Gastroesophageal sphincter (tissue), 4 donors: ENCODE measurements around the gene MTSS2. TPM values are rescaled to one million over a fixed set of nuclear protein-coding genes. Genes with fewer than 3 reads are reported as not detected.

Source experiments
- ATAC-seq: fragments of 150-250 bp; one replicate; pipeline ENCODE4 v1.9.1; 2016; ENCODE audit warnings: mild to moderate bottlenecking, moderate library complexity
- H3K27ac ChIP-seq, 4 donors: fragments of 200-600 bp; sonication (generic) in 3 of 4; 1 replicate in 3 of 4; 2 replicates in 1 of 4; pipeline ENCODE4 v1.5.1; 2016 to 2019
- H3K27me3 ChIP-seq: fragments of 200-600 bp; sonication (generic); one replicate; pipeline ENCODE4 v1.5.1; 2019
- H3K36me3 ChIP-seq, 2 donors: fragments of 200-600 bp; sonication (generic); one replicate each; pipeline ENCODE4 v1.5.1; 2019; ENCODE audit warnings: control low read depth in 1 of 2
- H3K4me1 ChIP-seq, 3 donors: fragments of 200-600 bp; sonication (generic); 1 replicate in 2 of 3; 2 replicates in 1 of 3; pipeline ENCODE4 v1.5.1; 2016 to 2019; ENCODE audit warnings: control low read depth in 2 of 3
- H3K4me3 ChIP-seq, 2 donors: fragments of 200-600 bp; sonication (generic); one replicate each; pipeline ENCODE4 v1.5.1; 2019; ENCODE audit warnings: mild to moderate bottlenecking in 1 of 2, moderate library complexity in 1 of 2
- H3K9me3 ChIP-seq, 3 donors: fragments of 200-600 bp; sonication (generic); one replicate each; pipeline ENCODE4 v1.5.1; 2017 to 2019; ENCODE audit warnings: control low read depth in 2 of 3
- EP300 ChIP-seq: sonication (generic); formaldehyde crosslinking; IDR thresholded peaks from one replicate; pipeline ENCODE4 v1.6.1; 2017; ENCODE audit warnings: antibody characterized with exemption, mild to moderate bottlenecking
- POLR2A ChIP-seq, 2 donors: fragments of 450-650 bp; IDR thresholded peaks; one replicate each; pipeline ENCODE4 v1.6.1; 2017; ENCODE audit warnings: antibody characterized with exemption in 2 of 2, mild to moderate bottlenecking in 2 of 2, moderate library complexity in 1 of 2
- POLR2AphosphoS5 ChIP-seq: sonication (generic); formaldehyde crosslinking; IDR thresholded peaks from one replicate; pipeline ENCODE4 v1.6.1; 2017; ENCODE audit warnings: antibody characterized with exemption
- WGBS, 2 donors: methylation state at CpG; one replicate each; pipeline ENCODE4 v1.1.5; 2018; ENCODE audit warnings: low coverage in 1 of 2; 5-methylcytosine and 5-hydroxymethylcytosine counted together
- total RNA-seq, 4 donors: library from RNA; depleted of rRNA; stranded (reverse); fragments of >200 nt; gene quantifications; one replicate each; pipeline ENCODE4 v1.1.0, GENCODE V29; 2016
- TF ChIP-seq, protein P1 (sequence below), 4 experiments: fragments of 200-600 bp in 2 of 4; fragments of 450-650 bp in 2 of 4; sonication (generic) in 1 of 4; IDR thresholded peaks; one replicate each; pipeline ENCODE4 v1.5.1; 2017 to 2019; ENCODE audit warnings: antibody characterized with exemption in 4 of 4, mild to moderate bottlenecking in 2 of 4, moderate library complexity in 2 of 4

The MTSS2 gene
- total RNA-seq, 4 donors from 2014 or later: 70.9 to 234 (median 85.9) TPM

DNA sequence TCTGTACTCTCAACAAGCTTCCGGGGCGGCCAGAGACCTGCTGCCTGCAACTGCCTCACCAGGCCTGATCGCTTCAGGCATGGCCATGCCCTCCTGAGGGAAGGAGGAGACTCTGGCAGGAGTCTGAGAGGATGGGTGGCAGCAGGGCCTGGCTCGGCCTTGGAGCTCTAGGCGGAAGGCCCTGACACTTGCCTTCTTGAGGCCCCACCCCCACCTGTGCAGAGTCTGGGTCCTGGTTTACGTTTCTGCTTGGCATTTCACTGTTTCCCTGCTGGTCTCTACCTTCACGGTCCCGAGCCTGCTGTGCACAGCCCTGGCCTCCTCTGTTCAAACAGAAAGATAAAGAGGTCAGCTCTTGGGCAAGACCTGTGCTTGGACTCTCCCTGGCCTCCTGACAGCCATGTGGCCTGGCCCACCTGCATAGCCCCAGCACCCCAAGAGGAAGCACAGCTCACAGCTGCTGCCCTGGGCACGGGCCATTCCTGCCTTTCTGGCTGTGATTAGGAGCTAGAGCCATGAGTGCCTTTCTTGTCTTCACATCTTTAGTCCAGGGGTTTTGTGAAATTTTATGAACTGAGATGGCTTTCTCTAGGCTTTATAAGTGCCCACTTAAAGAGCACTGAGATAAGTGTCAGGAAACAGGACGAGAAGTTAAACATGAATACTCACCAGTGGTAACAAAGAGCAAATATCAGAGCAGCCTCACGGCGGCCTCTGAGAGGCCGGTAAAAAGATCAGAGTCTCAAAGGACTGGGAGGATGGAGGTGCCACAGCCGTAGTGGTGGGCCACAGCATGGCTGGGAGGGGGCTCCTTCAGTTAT lies 25.6 kb upstream of the MTSS2 start:
- Histone ChIP-seq H3K27me3 (no peaks in the 10 kb centered on the region), H3K4me3 (no peak overlapping the region), H3K4me1 (peaks cover 12 to 100% (median 45%) of the 10 kb centered on the region in 3 donors), H3K9me3 (no peaks in the 10 kb centered on the region), H3K36me3 (no peaks in the 10 kb centered on the region), H3K27ac (peak overlapping the region in 1 of 4 donors; percentile 89)
- no peak for ATAC-seq
- 84 to 88% methylated on average over 4 to 5 of the region's 14 CpGs for WGBS, 2 donors
- TF ChIP-seq POLR2AphosphoS5 (no peak), EP300 (no peak), POLR2A (IDR thresholded peaks at IDR 0.05) (no peak)
- TF ChIP-seq, protein P1, sequence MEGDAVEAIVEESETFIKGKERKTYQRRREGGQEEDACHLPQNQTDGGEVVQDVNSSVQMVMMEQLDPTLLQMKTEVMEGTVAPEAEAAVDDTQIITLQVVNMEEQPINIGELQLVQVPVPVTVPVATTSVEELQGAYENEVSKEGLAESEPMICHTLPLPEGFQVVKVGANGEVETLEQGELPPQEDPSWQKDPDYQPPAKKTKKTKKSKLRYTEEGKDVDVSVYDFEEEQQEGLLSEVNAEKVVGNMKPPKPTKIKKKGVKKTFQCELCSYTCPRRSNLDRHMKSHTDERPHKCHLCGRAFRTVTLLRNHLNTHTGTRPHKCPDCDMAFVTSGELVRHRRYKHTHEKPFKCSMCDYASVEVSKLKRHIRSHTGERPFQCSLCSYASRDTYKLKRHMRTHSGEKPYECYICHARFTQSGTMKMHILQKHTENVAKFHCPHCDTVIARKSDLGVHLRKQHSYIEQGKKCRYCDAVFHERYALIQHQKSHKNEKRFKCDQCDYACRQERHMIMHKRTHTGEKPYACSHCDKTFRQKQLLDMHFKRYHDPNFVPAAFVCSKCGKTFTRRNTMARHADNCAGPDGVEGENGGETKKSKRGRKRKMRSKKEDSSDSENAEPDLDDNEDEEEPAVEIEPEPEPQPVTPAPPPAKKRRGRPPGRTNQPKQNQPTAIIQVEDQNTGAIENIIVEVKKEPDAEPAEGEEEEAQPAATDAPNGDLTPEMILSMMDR (IDR thresholded peaks at IDR 0.05): no peak

DNA sequence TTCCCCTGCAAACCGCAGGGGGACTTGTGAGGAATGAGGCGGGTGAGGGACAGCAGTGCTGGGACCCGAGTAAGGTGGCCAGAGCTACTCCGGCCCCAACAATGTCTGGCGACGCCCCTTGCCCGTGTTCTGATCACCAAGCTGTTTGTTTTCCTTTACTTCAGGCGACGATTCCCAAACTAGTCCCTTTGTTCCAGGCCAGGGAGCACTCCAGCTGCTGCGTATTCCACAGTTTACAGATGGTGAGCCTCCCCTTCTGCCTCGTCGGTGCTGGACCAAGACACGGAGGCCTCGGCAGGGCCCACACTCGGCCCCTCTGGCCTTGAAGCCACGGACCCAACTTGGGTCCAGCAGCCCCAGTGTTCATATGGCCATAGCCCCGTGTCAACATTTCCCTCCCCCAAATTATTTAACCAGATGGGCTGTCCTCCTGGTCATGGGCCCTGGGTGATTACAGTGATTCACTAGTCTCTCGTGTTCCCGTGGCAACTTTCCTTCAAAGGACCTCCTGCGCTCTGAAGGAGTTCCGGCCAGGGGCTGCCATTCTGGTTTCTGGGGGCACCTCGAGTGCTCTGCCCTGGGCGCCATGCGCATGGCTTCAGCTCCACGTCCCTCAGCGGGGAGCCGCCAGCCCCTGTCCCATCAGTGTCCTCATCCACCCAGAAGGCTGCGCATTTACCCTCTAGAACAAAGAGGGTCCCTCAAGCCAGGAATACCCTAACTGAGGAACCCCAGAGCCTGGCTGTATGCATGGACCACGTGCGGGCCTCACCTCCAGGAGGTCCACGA lies 24.8 kb upstream of the MTSS2 start:
- TF ChIP-seq POLR2AphosphoS5 (no peak), EP300 (no peak), POLR2A (IDR thresholded peaks at IDR 0.05) (no peak)
- TF ChIP-seq, protein P1 (IDR thresholded peaks at IDR 0.05): no peak
- no peaks in the 10 kb centered on the region for H3K9me3 ChIP-seq
- WGBS, 2 donors: 88 to 100% methylated on average over 2 to 16 of the region's 31 CpGs
- H3K27ac ChIP-seq: peak overlapping the region in 2 of 4 donors; percentile 97 to 98
- H3K4me3 ChIP-seq: no peak overlapping the region
- peaks cover 7 to 100% (median 40%) of the 10 kb centered on the region in 3 donors for H3K4me1 ChIP-seq
- H3K36me3 ChIP-seq: no peaks in the 10 kb centered on the region
- no peaks in the 10 kb centered on the region for H3K27me3 ChIP-seq
- no peak for ATAC-seq

DNA sequence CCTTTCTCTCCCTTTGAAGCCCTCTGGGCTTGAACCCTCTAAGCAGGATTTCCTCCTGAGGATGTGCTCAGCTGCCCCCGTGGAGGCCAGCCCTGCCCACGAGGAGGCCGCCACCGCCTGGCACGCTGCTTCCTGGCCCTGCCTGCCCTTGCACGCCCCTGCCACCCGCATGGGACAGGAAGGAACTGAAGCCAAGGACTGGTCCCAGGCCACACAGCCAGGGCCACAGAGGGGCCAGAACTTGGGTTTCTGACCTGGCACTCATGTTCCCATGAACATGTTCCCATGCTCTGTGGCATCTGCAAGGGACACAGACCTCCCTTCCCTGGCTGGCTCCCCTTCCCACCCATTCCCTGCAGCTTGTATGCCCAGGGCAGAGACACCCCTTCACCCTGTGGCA lies 24.1 kb upstream of the MTSS2 start:
- H3K27me3 ChIP-seq: no peaks in the 10 kb centered on the region
- no peaks in the 10 kb centered on the region for H3K9me3 ChIP-seq
- no CpG with 5 or more reads among the region's 7 CpGs for WGBS, 2 donors
- peaks cover 6 to 100% (median 37%) of the 10 kb centered on the region in 3 donors for H3K4me1 ChIP-seq
- H3K27ac ChIP-seq: peak overlapping the region in 3 of 4 donors; percentile 44 to 98 (median 97)
- H3K36me3 ChIP-seq: no peaks in the 10 kb centered on the region
- ATAC-seq: no peak
- no peak overlapping the region for H3K4me3 ChIP-seq
- TF ChIP-seq EP300 (no peak), POLR2A (IDR thresholded peaks at IDR 0.05) (no peak), POLR2AphosphoS5 (no peak)
- TF ChIP-seq, protein P1 (IDR thresholded peaks at IDR 0.05): no peak

DNA sequence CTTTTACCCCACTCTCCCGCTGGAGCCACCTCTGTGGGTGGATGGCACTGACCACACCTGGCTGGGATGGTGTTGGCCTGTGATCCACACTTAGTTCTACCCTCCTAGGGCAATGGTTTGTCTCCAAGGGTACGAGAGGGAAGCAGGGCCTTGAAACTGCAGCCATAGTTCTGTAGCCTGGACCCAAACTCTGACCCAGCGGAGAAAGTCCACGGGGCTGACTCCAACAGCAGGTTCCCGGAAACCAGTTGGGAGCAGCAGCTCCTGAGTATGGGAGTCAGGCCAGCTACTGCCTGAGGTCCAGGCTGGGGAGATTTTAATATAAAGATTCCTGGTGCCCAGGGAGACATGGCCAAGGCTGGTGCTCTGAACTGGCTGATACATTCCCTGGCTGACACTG lies 23.6 kb upstream of the MTSS2 start:
- no peak for ATAC-seq
- Histone ChIP-seq H3K27ac (peak overlapping the region in 3 of 4 donors; percentile 44 to 98 (median 97)), H3K9me3 (no peaks in the 10 kb centered on the region), H3K4me3 (no peak overlapping the region), H3K4me1 (peaks cover 1 to 100% (median 35%) of the 10 kb centered on the region in 3 donors), H3K36me3 (no peaks in the 10 kb centered on the region), H3K27me3 (no peaks in the 10 kb centered on the region)
- TF ChIP-seq EP300 (no peak), POLR2AphosphoS5 (no peak), POLR2A (IDR thresholded peaks at IDR 0.05) (no peak)
- TF ChIP-seq, protein P1 (IDR thresholded peaks at IDR 0.05): no peak
- no CpG with 5 or more reads among the region's 5 CpGs for WGBS, 2 donors
